Choroid plexus epithelial cell (primary cell): ENCODE data around the gene SLF2.

Source experiments
- DNase-seq: peaks from one replicate; pipeline ENCODE4 v3.0.0-alpha.2; 2010; ENCODE audit warnings: low read depth
- H3K4me3 ChIP-seq: 2 replicates; pipeline ENCODE4 v1.5.1; 2011; ENCODE audit warnings: low read depth, mild to moderate bottlenecking, control low read depth, low read length, moderate library complexity
- CTCF ChIP-seq: conservative IDR thresholded peaks from 2 replicates; pipeline ENCODE4 v1.5.1; 2011; ENCODE audit warnings: low read depth, mild to moderate bottlenecking, control low read depth, inconsistent platforms, low read length, moderate library complexity

Gene SLF2

GRCh38 chr10:100901051-100901450 is 11.7 kb upstream of the SLF2 start:
- DNase-seq, result no peak
- H3K4me3 ChIP-seq, result no peak overlapping the region
- no peak for TF ChIP-seq CTCF

- no peak for DNase-seq
These were observed 10.1 kb upstream of the SLF2 start for GRCh38 chr10:100902622-100903021.

GRCh38 chr10:100904917-100905316 is 7.8 kb upstream of the SLF2 start:
- DNase-seq, result no peak
- H3K4me3 ChIP-seq, result no peak overlapping the region
- no peak for TF ChIP-seq CTCF

More at GRCh38 chr10:100902622-100903021, 10.1 kb upstream of the SLF2 start:
- no peak overlapping the region for H3K4me3 ChIP-seq
- TF ChIP-seq CTCF, result no peak

- peak; percentile 51 for DNase-seq
- no peak overlapping the region for H3K4me3 ChIP-seq
- TF ChIP-seq CTCF, result no peak
These were observed 5.6 kb upstream of the SLF2 start for GRCh38 chr10:100907175-100907574.

- H3K4me3 ChIP-seq, result no peak overlapping the region
- no peak for TF ChIP-seq CTCF
- DNase-seq, result peak; percentile 33
These were observed 4.9 kb upstream of the SLF2 start for GRCh38 chr10:100907773-100908363.

- no peak overlapping the region for H3K4me3 ChIP-seq
- DNase-seq, result no peak
- no peak for TF ChIP-seq CTCF
These were observed 4.4 kb upstream of the SLF2 start for GRCh38 chr10:100908378-100908777.

GRCh38 chr10:100909501-100910263 is 3.1 kb upstream of the SLF2 start:
- TF ChIP-seq CTCF, result no peak
- peak; percentile 57 for DNase-seq
- H3K4me3 ChIP-seq, result no peak overlapping the region
